K562 (cell line): ENCODE measurements around the gene RASL12. TPM values are rescaled to one million over a fixed set of nuclear protein-coding genes. Genes with fewer than 3 reads are reported as not detected.

ENCODE experiments used
- ATAC-seq: fragments of 200-7000 bp; cut with Tn5 transposase; 3 replicates; pipeline ENCODE4 v1.9.1; 2020; ENCODE audit warnings: moderate library complexity
- BruUV-seq: library from RNA; stranded (reverse); fragments of 400-500 nt; replicated peaks from 2 replicates; lab custom pipeline; 2021; lab: Mats Ljungman, UMichigan
- CTCF ChIA-PET: fragments of 300-600 bp; formaldehyde crosslinking; extraction: SDS; loops from one replicate; lab custom pipeline; 2021; ENCODE audit warnings: low intra/inter-chr PET ratio; lab: Yijun Ruan, JAX
- POLR2A ChIA-PET: fragments of 300-600, 350-650 bp; sonication (Branson Sonifier 250); formaldehyde crosslinking; extraction: SDS; loops from one replicate; lab custom pipeline; 2021; ENCODE audit warnings: antibody characterized with exemption, inconsistent platforms; lab: Yijun Ruan, JAX
- DNase-seq, 4 experiments: peaks; one replicate each; pipeline versions ENCODE4 v3.0.0 to v3.0.0-alpha.2; 2011 to 2018; ENCODE audit warnings: low spot score in 3 of 4, mixed read lengths in 3 of 4; ENCODE audit errors: extremely low read depth in 1 of 4
- FAIRE-seq: peaks from 2 replicates; lab custom pipeline; 2011; peaks lifted over from hg19 to GRCh38; lab: Jason Lieb, UNC
- H2AFZ ChIP-seq: 2 replicates; pipeline ENCODE4 v1.6.0; 2011; ENCODE audit warnings: low read depth, low read length, control low read depth, inconsistent platforms
- H3K27ac ChIP-seq: fragments of 200-600 bp; 3 replicates; pipeline ENCODE4 v1.8.0; 2011; ENCODE audit warnings: low read depth, mild to moderate bottlenecking, control low read depth, inconsistent platforms, low read length, moderate library complexity, mixed read lengths; ENCODE audit errors: extremely low read depth
- H3K27me3 ChIP-seq, 2 experiments: fragments of 300-600 bp in 1 of 2; 2 replicates in 1 of 2; 3 replicates in 1 of 2; pipeline versions ENCODE4 v1.6.0 to v1.8.0; 2011; ENCODE audit warnings: inconsistent platforms in 2 of 2, low read length in 2 of 2, mild to moderate bottlenecking in 1 of 2, mixed read lengths in 1 of 2, moderate library complexity in 1 of 2; ENCODE audit not compliant: control insufficient read depth in 2 of 2, insufficient read depth in 2 of 2
- H3K36me3 ChIP-seq: fragments of 300-600 bp; 3 replicates; pipeline ENCODE4 v1.8.0; 2011; ENCODE audit warnings: mild to moderate bottlenecking, low read length, inconsistent platforms; ENCODE audit not compliant: control insufficient read depth, insufficient read depth
- H3K4me1 ChIP-seq, 2 experiments: fragments of 200-600 bp in 1 of 2; replicated peaks in 1 of 2; 2 replicates in 1 of 2; 3 replicates in 1 of 2; pipeline versions ENCODE4 v1.5.1 to v1.8.0; 2011; ENCODE audit warnings: inconsistent platforms in 2 of 2, low read length in 2 of 2, mild to moderate bottlenecking in 1 of 2, mixed read lengths in 1 of 2, moderate library complexity in 1 of 2; ENCODE audit not compliant: control insufficient read depth in 2 of 2, insufficient read depth in 2 of 2
- H3K4me2 ChIP-seq: 2 replicates; pipeline ENCODE4 v1.6.1; 2011; ENCODE audit warnings: low read length, control low read depth, inconsistent platforms, mixed read lengths; ENCODE audit not compliant: insufficient read depth
- H3K4me3 ChIP-seq: fragments of 200-600 bp; sonication (generic), shearing (Covaris generic); 2 replicates; pipeline ENCODE4 v1.5.1; 2016; ENCODE audit warnings: control low read depth, inconsistent platforms
- H3K79me2 ChIP-seq: fragments of 200-600 bp; 3 replicates; pipeline ENCODE4 v1.8.0; 2011; ENCODE audit warnings: low read length, inconsistent platforms; ENCODE audit not compliant: control insufficient read depth, insufficient read depth
- H3K9ac ChIP-seq, 2 experiments: 2 replicates each; pipeline versions ENCODE4 v1.6.0 to v1.6.1; 2011; ENCODE audit warnings: low read depth in 2 of 2, low read length in 2 of 2, control low read depth in 1 of 2, inconsistent platforms in 1 of 2, mild to moderate bottlenecking in 1 of 2, mixed read lengths in 1 of 2; ENCODE audit not compliant: insufficient read depth in 1 of 2
- H3K9me1 ChIP-seq: one replicate; pipeline ENCODE4 v1.6.0; 2011; ENCODE audit warnings: inconsistent platforms, mild to moderate bottlenecking, low read length, moderate library complexity; ENCODE audit not compliant: control insufficient read depth, insufficient read depth
- H3K9me3 ChIP-seq: replicated peaks from 2 replicates; pipeline ENCODE4 v1.5.1; 2011; ENCODE audit warnings: low read depth, low read length, inconsistent platforms; ENCODE audit not compliant: control insufficient read depth, insufficient read depth
- H4K20me1 ChIP-seq: replicated peaks from 2 replicates; pipeline ENCODE4 v1.6.1; 2011; ENCODE audit warnings: low read length, inconsistent platforms, mixed read lengths; ENCODE audit not compliant: control insufficient read depth, insufficient read depth
- ARID2 ChIP-seq: fragments of 450-650 bp; IDR thresholded peaks from 2 replicates; pipeline ENCODE4 v1.6.1; 2017; ENCODE audit warnings: antibody characterized with exemption, mild to moderate bottlenecking
- NFIC ChIP-seq: fragments of 450-650 bp; IDR thresholded peaks from 2 replicates; pipeline ENCODE4 v1.6.1; 2017; ENCODE audit warnings: mild to moderate bottlenecking, inconsistent platforms
- NUFIP1 ChIP-seq: fragments of 450-650 bp; IDR thresholded peaks from 2 replicates; pipeline ENCODE4 v1.6.1; 2018; ENCODE audit not compliant: partially characterized antibody
- RAD21 ChIP-seq, 2 experiments: fragments of 250-450 bp in 1 of 2; fragments of 450-650 bp in 1 of 2; sonication (Bioruptor Pico) in 1 of 2; formaldehyde crosslinking in 1 of 2; IDR thresholded peaks in 1 of 2; conservative IDR thresholded peaks in 1 of 2; 2 replicates each; pipeline versions ENCODE4 v1.4.0 to v1.8.0; 2020 to 2022; ENCODE audit warnings: mild to moderate bottlenecking in 2 of 2, moderate library complexity in 1 of 2
- USF2 ChIP-seq: sonication (generic); formaldehyde crosslinking; IDR thresholded peaks from 2 replicates; pipeline ENCODE4 v1.5.0; 2020; ENCODE audit warnings: missing genetic modification reagents
- ZNF764 ChIP-seq: fragments of 250-450 bp; sonication (Bioruptor Pico); IDR thresholded peaks from 2 replicates; pipeline ENCODE4 v1.4.0; 2020; ENCODE audit warnings: low read depth, mild to moderate bottlenecking, moderate library complexity
- WGBS: fragments of 100-300 bp; shearing (Covaris generic); methylation state at CpG from one replicate; pipeline ENCODE4 v1.1.6; 2016; ENCODE audit warnings: low coverage, mixed read lengths; ENCODE audit not compliant: insufficient coverage; ENCODE audit errors: missing lambda C conversion rate; 5-methylcytosine and 5-hydroxymethylcytosine counted together
- in situ Hi-C: fragments of 300-500 bp; cut with MboI; formaldehyde crosslinking; loops from 4 replicates; pipeline ENCODE4 v1.15.0; 2018; ENCODE audit warnings: inconsistent platforms, mixed read lengths
- intact Hi-C: fragments of 100-400 bp; cut with micrococcal nuclease; formaldehyde crosslinking; loops from 2 replicates; pipeline ENCODE4 v1.14.2; 2022
- polyA plus RNA-seq, 8 experiments: library from polyadenylated mRNA; depleted of rRNA in 4 of 8; stranded (reverse) in 5 of 8; unstranded in 3 of 8; fragments of >200 nt; fragmentation: Nextera tagmentation in 2 of 8; fragmentation: Illumina TruSeq in 1 of 8; extraction: Ambion mirVana in 2 of 8; extraction: Trizol in 1 of 8; gene quantifications; 2 replicates each; pipeline versions ENCODE4 v1.2.1 to v1.2.3, GENCODE V29; 2011 to 2014; ENCODE audit warnings: inconsistent platforms in 1 of 8, missing spikeins in 1 of 8
- total RNA-seq, 7 experiments: library from RNA; depleted of rRNA in 6 of 7; stranded (reverse); fragments of >200 nt in 6 of 7; fragmentation: Illumina TruSeq in 2 of 7; extraction: Trizol in 2 of 7; gene quantifications; 2 replicates each; pipeline versions ENCODE4 v1.2.1 to v1.2.3, GENCODE V29; 2011 to 2021; ENCODE audit warnings: low replicate concordance in 1 of 7

Gene RASL12
- total and polyA plus RNA-seq, 9 of the 15 experiments (the other 6 are each of a cell fraction or from before 2014, with no cell fraction given), result not detected

GRCh38 chr15:65058394-65059368 is 9.1 kb downstream of the RASL12 start (continued):
- TF ChIP-seq ARID2 (no peak), NFIC (no peak), NUFIP1 (no peak), ZNF764 (CRISPR knock-in tag) (no peak)

GRCh38 chr15:65057549-65057940 is 10.2 kb downstream of the RASL12 start:
- no peak for ATAC-seq
- 32% methylated on average over 8 of the region's 8 CpGs for WGBS
- no peak overlapping the region for H3K27ac ChIP-seq
- in situ Hi-C loops (loop anchor here (10.0 kb wide), 2 partner anchors 237 to 327 kb away; partner anchors contain the start of gene RNU5A-1), intact Hi-C loops (no loop called here)
- no peaks in the 10 kb centered on the region for H3K36me3 ChIP-seq
- H4K20me1 ChIP-seq, result no peaks in the 10 kb centered on the region; the same call in none of the 2 replicates
- no peaks in the 10 kb centered on the region for H3K9me1 ChIP-seq
- H3K4me1 ChIP-seq, result peaks cover 0 to 6% of the 10 kb centered on the region in 2 experiments; a peak in 1 of 5 replicates
- FAIRE-seq, result no peak
- no peak overlapping the region for H3K9ac ChIP-seq
- no peak overlapping the region for H2AFZ ChIP-seq
- ChIA-PET POLR2A (no interaction called here), CTCF (no interaction called here)
- H3K9me3 ChIP-seq, result no peaks in the 10 kb centered on the region
- TF ChIP-seq RAD21 (CRISPR knock-in tag; conservative IDR thresholded peaks at IDR 0.05 in 1 of 2, IDR thresholded peaks at IDR 0.05 in 1 of 2) (no peak), USF2 (peak; percentile 39; the same call in 1 of the 2 replicates)
- TF ChIP-seq, all 486 proteins: peak for 1
- no peak overlapping the region for H3K4me2 ChIP-seq
- no peak overlapping the region for H3K4me3 ChIP-seq
- DNase-seq, result peak in 2 of 4 experiments; percentile 37 to 43
- H3K79me2 ChIP-seq, result no peaks in the 10 kb centered on the region
- peaks cover 3 to 33% of the 10 kb centered on the region in 2 experiments; a peak in 4 of 5 replicates for H3K27me3 ChIP-seq
- BruUV-seq, result no TSS peak
